NT2/D1 (cell line): Measurements from ENCODE around the gene PSME4.

Source experiments
- SUZ12 ChIP-seq: IDR thresholded peaks from 2 replicates; pipeline ENCODE4 v1.6.1; 2011; ENCODE audit not compliant: insufficient read length, insufficient read depth; ENCODE audit errors: extremely low read depth
- YY1 ChIP-seq: IDR thresholded peaks from 2 replicates; pipeline ENCODE4 v1.6.1; 2011; ENCODE audit not compliant: insufficient read length, insufficient read depth
- ZNF274 ChIP-seq: IDR thresholded peaks from 2 replicates; pipeline ENCODE4 v1.6.1; 2011; ENCODE audit warnings: mild to moderate bottlenecking, low read depth, low read length

GRCh38 chr2:53867773-53868172 is 103.0 kb downstream of the PSME4 start:
- TF ChIP-seq ZNF274 (no peak), YY1 (no peak), SUZ12 (no peak)
